Glutamatergic neuron (in vitro differentiated cells): ENCODE data around the gene RAX. TPM values are rescaled to one million over a fixed set of nuclear protein-coding genes. Genes with fewer than 3 reads are reported as not detected.

Source experiments
- DNase-seq: peaks from one replicate; pipeline ENCODE4 v3.0.0; 2022
- H3K27ac Mint-ChIP-seq: one replicate; pipeline ENCODE4 v1.8.0; 2020; ENCODE audit warnings: mild to moderate bottlenecking, mixed read lengths, inconsistent platforms; ENCODE audit not compliant: unreplicated experiment
- H3K27me3 Mint-ChIP-seq: one replicate; pipeline ENCODE4 v1.8.0; 2020; ENCODE audit warnings: mild to moderate bottlenecking, moderate library complexity, mixed read lengths, inconsistent platforms; ENCODE audit not compliant: unreplicated experiment
- H3K36me3 Mint-ChIP-seq: one replicate; pipeline ENCODE4 v1.8.0; 2020; ENCODE audit warnings: mild to moderate bottlenecking, mixed read lengths, inconsistent platforms; ENCODE audit not compliant: unreplicated experiment
- H3K4me1 Mint-ChIP-seq: one replicate; pipeline ENCODE4 v1.8.0; 2020; ENCODE audit warnings: mild to moderate bottlenecking, low read depth, mixed read lengths, inconsistent platforms; ENCODE audit not compliant: unreplicated experiment
- H3K4me3 Mint-ChIP-seq: one replicate; pipeline ENCODE4 v1.8.0; 2020; ENCODE audit warnings: mild to moderate bottlenecking, mixed read lengths, inconsistent platforms; ENCODE audit not compliant: unreplicated experiment
- H3K9me3 Mint-ChIP-seq: one replicate; pipeline ENCODE4 v1.8.0; 2020; ENCODE audit warnings: mild to moderate bottlenecking, moderate library complexity, mixed read lengths, inconsistent platforms; ENCODE audit not compliant: unreplicated experiment
- CTCF ChIP-seq: fragments of 200-600 bp; sonication (generic); IDR thresholded peaks from one replicate; pipeline ENCODE4 v1.5.0; 2021; ENCODE audit not compliant: partially characterized antibody, unreplicated experiment
- total RNA-seq: library from RNA; stranded (reverse); fragmentation: NEBNext Ultra II Directional; extraction: Animal tissue kit (Norgen Biotek cat#: 25700); gene quantifications from one replicate; pipeline ENCODE4 v1.2.1, GENCODE V29; 2021; ENCODE audit not compliant: unreplicated experiment

RAX gene
- total RNA-seq, 1 donor from 2014 or later: not detected

GRCh38 chr18:59249199-59249774, 24.0 kb downstream of the RAX start:
- TF ChIP-seq CTCF: peak; percentile 62
- H3K4me3 Mint-ChIP-seq: no peak overlapping the region

GRCh38 chr18:59246796-59247195, 26.5 kb downstream of the RAX start:
- no peak for TF ChIP-seq CTCF
- no peaks in the 10 kb centered on the region for H3K36me3 Mint-ChIP-seq
- peaks cover 1% of the 10 kb centered on the region for H3K27me3 Mint-ChIP-seq
- H3K4me3 Mint-ChIP-seq: no peak overlapping the region
- no peaks in the 10 kb centered on the region for H3K4me1 Mint-ChIP-seq
- no peaks in the 10 kb centered on the region for H3K9me3 Mint-ChIP-seq
- no peak for DNase-seq
- no peak overlapping the region for H3K27ac Mint-ChIP-seq

More at GRCh38 chr18:59249199-59249774, 24.0 kb downstream of the RAX start:
- peak; percentile 64 for DNase-seq
- H3K9me3 Mint-ChIP-seq: peaks cover 4% of the 10 kb centered on the region
- peaks cover 3% of the 10 kb centered on the region for H3K27me3 Mint-ChIP-seq
- H3K27ac Mint-ChIP-seq: no peak overlapping the region
- no peaks in the 10 kb centered on the region for H3K4me1 Mint-ChIP-seq
- no peaks in the 10 kb centered on the region for H3K36me3 Mint-ChIP-seq

- TF ChIP-seq CTCF: no peak
- Mint-ChIP-seq H3K9me3 (no peaks in the 10 kb centered on the region), H3K4me1 (no peaks in the 10 kb centered on the region), H3K36me3 (no peaks in the 10 kb centered on the region), H3K27me3 (no peaks in the 10 kb centered on the region), H3K27ac (no peak overlapping the region), H3K4me3 (no peak overlapping the region)
- DNase-seq: no peak
Measured at GRCh38 chr18:59242906-59243305, 30.3 kb downstream of the RAX start.

- H3K27me3 Mint-ChIP-seq: no peaks in the 10 kb centered on the region
Measured at GRCh38 chr18:59239642-59240041, 33.6 kb downstream of the RAX start.

More at GRCh38 chr18:59239642-59240041, 33.6 kb downstream of the RAX start:
- no peak for TF ChIP-seq CTCF
- no peaks in the 10 kb centered on the region for H3K4me1 Mint-ChIP-seq
- DNase-seq: no peak
- H3K4me3 Mint-ChIP-seq: no peak overlapping the region
- no peak overlapping the region for H3K27ac Mint-ChIP-seq
- no peaks in the 10 kb centered on the region for H3K36me3 Mint-ChIP-seq
- no peaks in the 10 kb centered on the region for H3K9me3 Mint-ChIP-seq
